Smooth muscle cell of the brain vasculature (primary cell): ENCODE data around the gene HIC1.

Experiments used
- DNase-seq: peaks from one replicate; pipeline ENCODE4 v3.0.0-alpha.2; 2012; ENCODE audit warnings: low read depth, low spot score

The HIC1 gene

DNA sequence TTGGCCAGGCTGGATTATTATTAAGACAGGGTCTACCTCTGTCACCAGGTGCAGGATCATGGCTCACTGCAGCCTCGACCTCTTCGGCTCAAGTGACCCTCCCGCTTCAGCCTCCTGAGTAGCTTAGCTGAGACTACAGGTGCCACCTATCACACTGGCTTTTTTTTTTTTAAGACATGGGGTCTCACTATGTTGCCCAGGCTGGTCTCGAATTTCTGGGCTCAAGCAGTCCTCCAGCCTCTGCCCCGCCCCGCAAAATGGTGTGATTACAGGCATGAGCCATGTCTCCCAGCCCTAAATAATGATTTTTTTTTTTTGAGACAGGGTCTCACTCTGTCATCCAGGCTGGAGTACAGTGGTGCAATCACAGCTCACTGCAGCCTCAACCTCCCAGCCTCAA is 7.3 kb upstream of the HIC1 start:
- no peak for DNase-seq

DNA sequence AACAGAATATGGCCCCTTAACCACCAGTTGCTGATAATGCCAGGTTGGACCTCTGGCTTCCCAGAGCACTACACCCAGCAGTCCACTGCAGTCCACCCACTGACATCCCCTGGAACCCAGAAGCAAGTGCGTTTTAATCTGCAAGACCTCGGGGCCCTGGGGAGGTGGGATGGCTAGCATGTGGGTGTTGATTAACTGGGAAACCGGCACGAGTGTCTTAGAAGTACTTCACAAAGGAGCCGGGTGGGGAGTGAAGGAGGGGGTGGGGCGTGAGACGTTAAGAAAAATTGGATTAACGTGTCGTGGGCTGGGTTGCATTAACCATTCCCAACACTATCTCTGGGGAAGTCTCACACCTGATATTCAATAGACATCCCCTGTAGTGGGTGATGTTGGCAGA is 6.1 kb upstream of the HIC1 start:
- DNase-seq: no peak

DNA sequence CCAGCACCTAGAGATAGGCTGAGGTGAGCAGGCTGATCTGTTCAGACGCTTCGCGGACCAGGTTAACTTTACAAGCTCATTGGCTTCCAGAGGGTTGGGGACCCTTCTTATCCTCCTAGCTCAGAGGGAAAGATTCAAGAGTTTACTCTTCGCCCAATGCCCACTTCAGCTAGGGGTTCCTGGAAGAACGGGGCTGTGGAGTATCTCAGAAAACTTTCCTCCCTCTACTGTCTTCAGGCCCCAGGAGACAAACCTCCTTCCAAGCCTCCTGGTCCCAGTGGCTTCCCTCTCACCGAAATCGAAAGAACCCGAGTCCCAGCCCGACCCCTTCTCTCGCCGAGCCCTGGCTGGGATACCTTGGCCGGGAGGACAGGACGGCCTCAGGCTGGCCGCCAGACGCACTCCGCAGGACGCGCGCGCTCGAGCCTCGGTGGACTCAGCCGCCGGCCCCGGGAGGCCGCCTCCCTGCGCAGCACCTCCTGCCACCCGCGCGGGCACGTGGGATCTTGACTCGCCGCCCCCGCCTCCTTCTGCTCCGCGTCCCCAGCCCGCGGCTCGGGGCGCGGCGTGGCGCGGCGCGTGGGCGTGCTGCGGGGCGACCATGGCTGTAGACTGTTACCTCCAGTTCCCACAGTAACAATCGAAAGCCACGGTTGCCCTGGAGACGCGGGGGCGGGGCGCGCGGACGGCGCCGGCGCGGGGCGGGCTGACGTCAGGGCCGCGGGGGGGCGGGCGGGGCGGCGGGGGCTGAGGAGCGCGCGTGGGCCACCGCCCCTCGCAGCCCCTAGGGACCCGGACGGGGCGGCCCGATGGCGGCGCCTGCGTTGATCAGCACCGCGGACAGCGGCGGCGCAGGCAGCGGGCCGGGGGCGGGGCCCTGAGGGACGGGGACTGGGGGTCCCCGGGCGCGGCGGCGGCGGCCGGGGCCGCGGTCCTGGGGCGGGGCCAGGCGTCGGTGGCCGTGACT is 5.3 kb upstream of the HIC1 start:
- DNase-seq: no peak

DNA sequence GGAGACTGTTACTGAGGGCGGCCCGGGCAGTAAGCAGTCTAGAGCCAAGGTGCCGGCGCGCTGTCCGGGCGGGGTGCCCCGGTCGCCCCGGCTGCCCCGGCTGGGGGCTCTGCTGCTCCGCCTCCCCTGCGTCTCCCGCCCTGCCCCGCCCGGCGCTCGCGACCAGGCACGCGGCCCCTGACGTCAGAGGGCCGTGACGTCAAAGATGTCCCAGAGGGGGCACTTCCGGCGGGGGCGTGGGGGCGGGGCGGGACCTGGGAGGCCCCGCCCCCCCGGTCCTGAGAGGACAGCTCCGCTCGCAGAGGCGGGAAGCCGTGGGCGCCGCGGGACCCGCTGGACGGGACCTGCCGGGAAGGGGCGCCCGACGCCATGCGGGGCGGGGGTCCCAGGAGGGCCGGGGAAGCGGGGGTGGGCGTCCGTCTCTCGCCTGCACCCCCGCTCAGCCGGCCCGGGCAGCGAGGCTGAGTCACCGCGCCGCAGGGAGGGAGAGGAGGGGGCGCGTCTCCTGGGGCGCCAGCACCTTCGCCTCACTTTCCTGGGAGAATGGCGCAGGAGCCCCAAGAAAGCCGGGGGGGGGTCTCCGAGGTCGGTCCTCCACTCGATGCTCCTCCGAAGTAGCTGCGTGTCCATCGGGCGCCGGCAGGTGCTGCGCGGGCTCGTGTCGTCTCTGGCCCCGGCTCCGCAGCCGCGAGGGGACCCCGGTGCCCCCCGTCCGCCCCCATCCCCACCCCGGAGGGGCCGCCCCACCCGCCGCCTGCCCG is 4.4 kb upstream of the HIC1 start:
- DNase-seq: no peak

DNA sequence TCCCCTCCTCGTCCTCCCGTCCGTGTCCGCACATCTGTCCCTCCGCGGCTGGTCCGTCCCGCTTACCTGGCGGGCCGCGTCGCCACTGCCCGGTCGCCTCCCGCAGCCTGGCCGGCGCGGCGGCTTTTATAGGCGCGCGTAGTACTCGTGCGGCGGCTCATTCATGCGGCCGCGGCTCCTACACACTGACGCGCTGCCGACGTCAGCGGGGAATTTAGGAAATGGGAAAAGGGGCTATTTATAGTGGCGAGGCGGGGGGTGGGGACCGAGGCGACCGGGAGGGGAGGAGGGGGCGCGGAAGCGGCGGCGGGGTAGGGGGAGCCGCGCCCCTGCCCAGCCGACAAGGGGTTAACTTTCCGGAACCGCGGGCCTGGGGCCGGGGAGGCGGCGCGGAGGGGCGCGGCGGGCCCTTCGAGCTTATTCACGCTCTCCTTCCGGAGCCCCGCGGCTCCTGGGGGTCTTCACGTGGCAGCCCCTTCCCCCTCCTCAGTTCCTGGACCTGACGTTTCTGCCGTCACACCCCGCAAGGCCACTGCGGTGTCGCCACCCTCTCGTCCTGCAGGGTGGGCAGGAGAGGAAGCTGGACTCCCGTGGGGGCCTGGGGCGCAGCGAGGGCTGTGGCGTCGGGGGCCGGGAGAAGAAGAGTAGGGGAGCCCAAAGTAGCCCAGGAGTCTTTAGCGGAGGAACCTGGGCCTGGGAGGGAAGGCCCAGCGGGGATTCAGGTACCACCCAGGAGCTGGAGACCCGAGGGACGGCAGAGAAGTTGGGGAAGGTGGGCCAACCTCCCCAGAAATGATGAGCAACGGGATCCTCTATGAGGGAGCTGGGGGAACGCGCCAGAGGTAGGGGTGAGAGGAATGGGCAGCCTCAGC is 3.6 kb upstream of the HIC1 start:
- DNase-seq: no peak

DNA sequence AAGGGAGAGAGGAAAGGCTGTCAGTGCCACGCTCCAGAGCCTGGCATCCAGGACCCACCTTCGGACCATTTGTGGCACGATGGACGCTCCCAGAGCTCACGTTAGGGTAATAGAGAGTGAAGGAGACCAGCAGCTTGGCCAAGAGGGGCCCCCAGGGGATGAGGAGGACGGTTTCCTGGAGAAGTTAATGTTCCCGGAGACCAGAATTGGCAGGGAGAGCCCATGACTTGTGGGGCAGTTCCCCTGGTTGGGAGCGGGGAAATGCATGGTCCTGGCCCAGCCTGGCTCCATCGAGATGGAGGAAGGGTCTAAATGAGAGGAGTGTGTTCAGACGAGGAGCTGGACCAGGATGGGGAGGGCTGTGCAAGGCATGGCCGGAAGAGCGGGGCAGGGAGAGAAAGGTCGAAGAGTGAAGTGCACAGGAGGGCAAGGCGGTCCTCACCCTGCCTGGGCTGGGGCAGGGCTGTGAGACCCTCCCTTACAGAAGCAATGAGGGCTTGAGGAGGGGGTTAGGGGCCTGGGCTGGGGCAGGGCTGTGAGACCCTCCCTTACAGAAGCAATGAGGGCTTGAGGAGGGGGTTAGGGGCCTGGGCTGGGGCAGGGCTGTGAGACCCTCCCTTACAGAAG is 2.9 kb upstream of the HIC1 start:
- DNase-seq: no peak

DNA sequence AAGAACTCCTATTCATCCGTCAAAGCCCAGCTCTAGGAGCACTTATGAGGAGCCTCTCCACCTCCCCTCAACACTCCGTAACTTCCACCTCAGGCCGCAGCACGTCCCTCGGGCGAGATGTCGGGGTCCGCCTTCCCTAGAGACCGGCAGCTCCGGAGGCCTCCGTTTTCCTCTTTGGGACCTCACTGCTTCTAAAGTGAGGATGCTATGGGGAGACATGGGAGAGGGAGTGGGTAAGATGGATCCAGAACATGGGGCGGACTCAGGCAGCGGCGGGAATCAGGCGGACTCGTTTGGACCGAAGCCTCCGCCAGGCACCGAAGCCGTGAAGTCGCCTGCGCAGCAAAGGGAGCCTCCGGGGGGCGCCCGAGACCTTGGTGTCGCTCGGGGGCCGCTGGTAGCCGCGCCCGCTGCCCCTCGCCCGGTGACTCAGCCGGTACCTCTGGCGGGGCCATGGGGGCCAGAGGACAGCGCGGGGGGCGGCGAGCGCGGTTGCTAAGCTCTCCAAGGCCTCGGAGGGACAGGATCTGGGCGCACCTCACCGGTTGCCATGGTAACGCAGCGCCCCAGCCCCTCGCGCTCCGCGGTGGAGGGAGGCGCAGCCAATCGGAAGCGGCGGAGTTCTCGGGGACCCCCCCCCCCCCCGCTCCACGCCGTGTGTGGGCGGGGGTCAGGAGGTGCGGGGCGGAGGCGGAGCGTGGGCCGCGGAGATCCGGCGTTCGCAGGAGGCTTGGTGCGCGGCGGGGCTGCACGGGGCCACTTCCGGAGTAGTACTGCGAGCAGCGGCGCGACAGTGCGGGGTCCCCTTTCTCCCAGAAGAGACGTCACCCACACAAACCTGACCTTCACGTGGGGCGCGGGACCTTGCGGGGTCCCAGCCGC is 1.3 kb upstream of the HIC1 start:
- no peak for DNase-seq

DNA sequence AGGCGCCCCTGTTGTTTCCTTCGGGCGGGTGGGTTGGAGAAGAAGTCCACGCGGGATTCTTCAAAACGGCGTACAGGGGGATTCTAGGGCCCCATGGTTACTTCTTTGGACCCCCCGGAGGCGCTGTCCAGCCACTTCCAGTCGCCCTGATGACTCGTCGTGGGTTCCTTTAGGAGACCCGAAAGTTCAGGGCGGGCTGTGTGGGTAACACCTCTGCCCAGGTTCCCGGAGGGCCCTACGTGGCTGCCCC is 716 bp upstream of the HIC1 start:
- no peak for DNase-seq

DNA sequence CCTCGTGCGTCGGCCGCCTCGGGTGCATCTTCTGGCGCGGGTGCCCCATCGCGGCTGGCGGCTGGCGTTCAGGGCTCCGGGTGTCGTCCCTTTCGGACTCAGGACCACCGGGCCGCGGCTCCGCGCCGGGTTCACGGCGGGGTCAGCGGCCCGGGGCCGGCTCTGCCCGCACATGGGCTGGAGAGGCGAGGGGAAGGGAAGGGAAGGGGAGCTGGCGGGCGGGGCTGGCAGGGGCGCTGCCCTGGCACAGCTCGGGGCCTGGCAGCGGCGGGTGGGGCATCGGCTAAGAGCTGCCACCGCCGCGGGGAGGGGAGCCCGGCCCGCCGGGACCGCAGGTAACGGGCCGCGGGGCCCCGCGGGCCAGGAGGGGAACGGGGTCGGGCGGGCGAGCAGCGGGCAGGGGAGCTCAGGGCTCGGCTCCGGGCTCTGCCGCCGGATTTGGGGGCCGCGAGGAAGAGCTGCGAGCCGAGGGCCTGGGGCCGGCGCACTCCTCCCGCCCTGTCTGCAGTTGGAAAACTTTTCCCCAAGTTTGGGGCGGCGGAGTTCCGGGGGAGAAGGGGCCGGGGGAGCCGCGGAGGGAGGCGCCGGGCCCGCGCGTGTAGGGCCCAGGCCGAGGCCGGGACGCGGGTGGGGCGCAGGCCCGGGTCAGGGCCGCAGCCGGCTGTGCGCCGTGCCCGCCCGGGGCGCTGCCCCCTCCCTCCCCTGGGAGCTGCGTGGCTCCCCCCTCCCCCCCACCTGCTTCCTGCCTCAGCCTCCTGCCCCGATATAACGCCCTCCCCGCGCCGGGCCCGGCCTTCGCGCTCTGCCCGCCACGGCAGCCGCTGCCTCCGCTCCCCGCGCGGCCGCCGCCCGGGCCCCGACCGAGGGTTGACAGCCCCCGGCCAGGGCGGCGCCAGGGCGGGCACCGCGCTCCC is 646 bp downstream of the HIC1 start:
- no peak for DNase-seq

DNA sequence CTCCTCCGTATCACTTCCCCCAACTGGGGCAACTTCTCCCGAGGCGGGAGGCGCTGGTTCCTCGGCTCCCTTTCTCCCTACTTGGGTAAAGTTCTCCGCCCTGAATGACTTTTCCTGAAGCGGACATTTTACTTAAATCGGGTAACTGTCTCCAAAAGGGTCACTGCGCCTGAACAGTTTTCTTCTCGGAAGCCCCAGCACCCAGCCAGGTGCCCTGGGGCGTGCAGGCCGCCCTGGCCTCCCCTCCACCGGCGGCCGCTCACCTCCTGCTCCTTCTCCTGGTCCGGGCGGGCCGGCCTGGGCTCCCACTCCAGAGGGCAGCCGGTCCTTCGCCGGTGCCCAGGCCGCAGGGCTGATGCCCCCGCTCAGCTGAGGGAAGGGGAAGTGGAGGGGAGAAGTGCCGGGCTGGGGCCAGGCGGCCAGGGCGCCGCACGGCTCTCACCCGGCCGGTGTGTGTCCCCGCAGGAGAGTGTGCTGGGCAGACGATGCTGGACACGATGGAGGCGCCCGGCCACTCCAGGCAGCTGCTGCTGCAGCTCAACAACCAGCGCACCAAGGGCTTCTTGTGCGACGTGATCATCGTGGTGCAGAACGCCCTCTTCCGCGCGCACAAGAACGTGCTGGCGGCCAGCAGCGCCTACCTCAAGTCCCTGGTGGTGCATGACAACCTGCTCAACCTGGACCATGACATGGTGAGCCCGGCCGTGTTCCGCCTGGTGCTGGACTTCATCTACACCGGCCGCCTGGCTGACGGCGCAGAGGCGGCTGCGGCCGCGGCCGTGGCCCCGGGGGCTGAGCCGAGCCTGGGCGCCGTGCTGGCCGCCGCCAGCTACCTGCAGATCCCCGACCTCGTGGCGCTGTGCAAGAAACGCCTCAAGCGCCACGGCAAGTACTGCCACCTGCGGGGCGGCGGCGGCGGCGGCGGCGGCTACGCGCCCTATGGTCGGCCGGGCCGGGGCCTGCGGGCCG is 1.6 kb downstream of the HIC1 start:
- no peak for DNase-seq

DNA sequence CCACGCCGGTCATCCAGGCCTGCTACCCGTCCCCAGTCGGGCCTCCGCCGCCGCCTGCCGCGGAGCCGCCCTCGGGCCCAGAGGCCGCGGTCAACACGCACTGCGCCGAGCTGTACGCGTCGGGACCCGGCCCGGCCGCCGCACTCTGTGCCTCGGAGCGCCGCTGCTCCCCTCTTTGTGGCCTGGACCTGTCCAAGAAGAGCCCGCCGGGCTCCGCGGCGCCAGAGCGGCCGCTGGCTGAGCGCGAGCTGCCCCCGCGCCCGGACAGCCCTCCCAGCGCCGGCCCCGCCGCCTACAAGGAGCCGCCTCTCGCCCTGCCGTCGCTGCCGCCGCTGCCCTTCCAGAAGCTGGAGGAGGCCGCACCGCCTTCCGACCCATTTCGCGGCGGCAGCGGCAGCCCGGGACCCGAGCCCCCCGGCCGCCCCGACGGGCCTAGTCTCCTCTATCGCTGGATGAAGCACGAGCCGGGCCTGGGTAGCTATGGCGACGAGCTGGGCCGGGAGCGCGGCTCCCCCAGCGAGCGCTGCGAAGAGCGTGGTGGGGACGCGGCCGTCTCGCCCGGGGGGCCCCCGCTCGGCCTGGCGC is 2.4 kb downstream of the HIC1 start:
- DNase-seq: no peak

DNA sequence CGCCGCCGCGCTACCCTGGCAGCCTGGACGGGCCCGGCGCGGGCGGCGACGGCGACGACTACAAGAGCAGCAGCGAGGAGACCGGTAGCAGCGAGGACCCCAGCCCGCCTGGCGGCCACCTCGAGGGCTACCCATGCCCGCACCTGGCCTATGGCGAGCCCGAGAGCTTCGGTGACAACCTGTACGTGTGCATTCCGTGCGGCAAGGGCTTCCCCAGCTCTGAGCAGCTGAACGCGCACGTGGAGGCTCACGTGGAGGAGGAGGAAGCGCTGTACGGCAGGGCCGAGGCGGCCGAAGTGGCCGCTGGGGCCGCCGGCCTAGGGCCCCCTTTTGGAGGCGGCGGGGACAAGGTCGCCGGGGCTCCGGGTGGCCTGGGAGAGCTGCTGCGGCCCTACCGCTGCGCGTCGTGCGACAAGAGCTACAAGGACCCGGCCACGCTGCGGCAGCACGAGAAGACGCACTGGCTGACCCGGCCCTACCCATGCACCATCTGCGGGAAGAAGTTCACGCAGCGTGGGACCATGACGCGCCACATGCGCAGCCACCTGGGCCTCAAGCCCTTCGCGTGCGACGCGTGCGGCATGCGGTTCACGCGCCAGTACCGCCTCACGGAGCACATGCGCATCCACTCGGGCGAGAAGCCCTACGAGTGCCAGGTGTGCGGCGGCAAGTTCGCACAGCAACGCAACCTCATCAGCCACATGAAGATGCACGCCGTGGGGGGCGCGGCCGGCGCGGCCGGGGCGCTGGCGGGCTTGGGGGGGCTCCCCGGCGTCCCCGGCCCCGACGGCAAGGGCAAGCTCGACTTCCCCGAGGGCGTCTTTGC is 3.1 kb downstream of the HIC1 start:
- DNase-seq: no peak

DNA sequence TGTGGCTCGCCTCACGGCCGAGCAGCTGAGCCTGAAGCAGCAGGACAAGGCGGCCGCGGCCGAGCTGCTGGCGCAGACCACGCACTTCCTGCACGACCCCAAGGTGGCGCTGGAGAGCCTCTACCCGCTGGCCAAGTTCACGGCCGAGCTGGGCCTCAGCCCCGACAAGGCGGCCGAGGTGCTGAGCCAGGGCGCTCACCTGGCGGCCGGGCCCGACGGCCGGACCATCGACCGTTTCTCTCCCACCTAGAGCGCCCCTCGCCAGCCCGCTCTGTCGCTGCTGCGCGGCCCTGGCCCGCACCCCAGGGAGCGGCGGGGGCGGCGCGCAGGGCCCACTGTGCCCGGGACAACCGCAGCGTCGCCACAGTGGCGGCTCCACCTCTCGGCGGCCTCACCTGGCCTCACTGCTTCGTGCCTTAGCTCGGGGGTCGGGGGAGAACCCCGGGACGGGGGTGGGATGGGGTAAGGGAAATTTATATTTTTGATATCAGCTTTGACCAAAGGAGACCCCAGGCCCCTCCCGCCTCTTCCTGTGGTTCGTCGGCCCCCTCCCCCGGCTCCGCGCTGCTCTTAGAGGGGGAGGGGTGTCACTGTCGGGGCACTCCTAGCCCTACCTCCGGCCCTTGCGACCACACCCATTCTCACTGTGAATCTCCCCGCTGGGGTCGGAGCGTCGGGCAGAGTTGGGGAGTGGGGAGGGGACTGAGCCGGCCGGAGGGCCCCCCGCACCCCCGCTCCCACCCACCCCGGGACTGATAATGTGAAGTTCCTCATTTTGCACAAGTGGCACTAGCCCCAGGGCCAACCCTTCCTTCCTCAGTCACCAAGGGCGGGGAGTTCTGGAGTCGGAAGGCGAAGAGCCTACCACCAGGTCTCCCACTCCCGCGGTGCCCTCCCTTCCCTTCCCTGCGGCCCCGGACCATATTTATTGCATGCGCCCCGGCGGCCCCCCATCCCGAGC is 4.0 kb downstream of the HIC1 start:
- DNase-seq: no peak

DNA sequence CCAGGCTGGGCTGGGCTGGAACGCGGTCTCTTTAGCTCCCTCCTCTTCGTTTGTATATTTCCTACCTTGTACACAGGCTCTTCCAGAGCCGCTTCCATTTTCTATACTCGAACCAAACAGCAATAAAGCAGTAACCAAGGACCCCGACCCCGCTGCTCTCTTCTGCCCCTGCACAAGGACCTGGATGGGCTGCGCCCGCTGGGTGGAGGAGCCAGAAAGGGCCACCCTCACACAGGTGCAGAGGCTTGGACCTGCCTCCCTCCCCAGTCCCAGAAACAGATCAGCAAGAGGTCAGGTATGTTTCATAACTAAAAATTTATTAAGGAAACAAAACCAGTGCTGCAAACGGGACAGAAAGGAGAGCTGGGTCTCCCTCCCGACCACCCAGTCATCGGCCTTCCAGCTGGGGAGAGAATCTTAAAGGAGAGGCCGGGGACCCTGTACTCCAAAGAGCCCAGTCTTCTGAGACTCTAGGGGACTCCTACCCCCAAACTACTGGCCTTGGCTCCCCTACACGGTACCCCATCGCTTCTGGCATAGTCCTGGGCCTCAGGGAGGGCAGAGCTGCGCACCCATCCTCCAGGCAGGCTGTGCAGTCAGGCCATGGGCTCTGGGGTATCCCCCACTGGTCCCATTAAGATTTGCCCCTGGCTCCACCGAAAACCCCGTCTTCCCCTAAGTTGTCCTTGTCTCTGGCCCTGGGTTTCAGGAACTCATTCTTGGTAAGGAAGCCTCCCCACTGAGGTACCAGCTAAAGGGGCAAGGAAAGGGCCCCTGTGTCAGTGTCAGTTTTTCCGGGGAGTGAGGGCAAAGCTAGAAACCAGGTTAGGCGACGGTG is 4.9 kb downstream of the HIC1 start:
- DNase-seq: no peak

DNA sequence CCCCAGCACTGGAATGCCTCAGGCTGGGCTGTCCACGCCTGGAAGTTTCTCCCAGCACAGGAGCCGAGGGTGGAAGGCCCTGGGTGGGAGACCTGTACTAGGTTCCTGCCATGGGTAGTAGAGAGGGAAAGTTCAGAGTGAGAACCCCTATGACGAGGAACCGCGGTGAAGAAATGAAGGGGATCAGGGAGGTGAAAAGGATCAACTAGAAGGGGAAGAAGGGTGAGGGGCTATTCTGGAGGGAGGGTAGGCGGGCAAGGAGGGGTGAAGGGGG is 5.4 kb downstream of the HIC1 start:
- no peak for DNase-seq
